MCF 10A (cell line): ENCODE results near the gene GNB1L. TPM values are rescaled to one million over a fixed set of nuclear protein-coding genes. Genes with fewer than 3 reads are reported as not detected.

Source experiments
- BruUV-seq: library from RNA; stranded (reverse); fragments of 400-500 nt; replicated peaks from 2 replicates; lab custom pipeline; 2021; lab: Mats Ljungman, UMichigan
- CTCF ChIA-PET: fragments of 300-600 bp; sonication (Branson Sonifier 250); formaldehyde crosslinking; extraction: SDS; loops from one replicate; lab custom pipeline; 2021; ENCODE audit warnings: antibody characterized with exemption, inconsistent platforms; lab: Yijun Ruan, JAX
- POLR2A ChIA-PET: fragments of 300-600, 350-650 bp; sonication (Branson Sonifier 250); formaldehyde crosslinking; extraction: SDS; loops from one replicate; lab custom pipeline; 2020; ENCODE audit warnings: antibody characterized with exemption, inconsistent platforms; lab: Yijun Ruan, JAX
- DNase-seq: peaks from one replicate; pipeline ENCODE4 v3.0.0-alpha.2; 2018; ENCODE audit not compliant: unreplicated experiment
- H3K27ac Mint-ChIP-seq: one replicate; pipeline ENCODE4 v1.8.0; 2022; ENCODE audit warnings: mild to moderate bottlenecking, low read depth, mixed read lengths; ENCODE audit not compliant: unreplicated experiment
- H3K27me3 Mint-ChIP-seq: one replicate; pipeline ENCODE4 v1.8.0; 2022; ENCODE audit warnings: mixed read lengths; ENCODE audit not compliant: insufficient read depth, unreplicated experiment
- H3K36me3 Mint-ChIP-seq: one replicate; pipeline ENCODE4 v1.8.0; 2022; ENCODE audit warnings: mild to moderate bottlenecking, moderate library complexity, mixed read lengths; ENCODE audit not compliant: insufficient read depth, unreplicated experiment
- H3K4me1 Mint-ChIP-seq: one replicate; pipeline ENCODE4 v1.8.0; 2022; ENCODE audit warnings: mixed read lengths; ENCODE audit not compliant: insufficient read depth, unreplicated experiment
- H3K4me3 Mint-ChIP-seq: one replicate; pipeline ENCODE4 v1.8.0; 2022; ENCODE audit warnings: mild to moderate bottlenecking, moderate library complexity, mixed read lengths; ENCODE audit not compliant: unreplicated experiment
- H3K9me3 Mint-ChIP-seq: one replicate; pipeline ENCODE4 v1.8.0; 2022; ENCODE audit warnings: mixed read lengths; ENCODE audit not compliant: unreplicated experiment
- intact Hi-C: fragments of 100-400 bp; cut with micrococcal nuclease; formaldehyde crosslinking; loops from 2 replicates; pipeline ENCODE4 v1.14.1; 2022
- total RNA-seq: library from RNA; stranded (reverse); gene quantifications from 2 replicates; pipeline ENCODE4 v1.2.3, GENCODE V29; 2022
- TF ChIP-seq, protein P1 (sequence below): fragments of 200-600 bp; IDR thresholded peaks from one replicate; pipeline ENCODE4 v1.8.0; 2022; ENCODE audit warnings: antibody characterized with exemption, mild to moderate bottlenecking; ENCODE audit not compliant: unreplicated experiment

GNB1L gene
- total RNA-seq, 1 experiment from 2014 or later = 4.3 TPM

DNA sequence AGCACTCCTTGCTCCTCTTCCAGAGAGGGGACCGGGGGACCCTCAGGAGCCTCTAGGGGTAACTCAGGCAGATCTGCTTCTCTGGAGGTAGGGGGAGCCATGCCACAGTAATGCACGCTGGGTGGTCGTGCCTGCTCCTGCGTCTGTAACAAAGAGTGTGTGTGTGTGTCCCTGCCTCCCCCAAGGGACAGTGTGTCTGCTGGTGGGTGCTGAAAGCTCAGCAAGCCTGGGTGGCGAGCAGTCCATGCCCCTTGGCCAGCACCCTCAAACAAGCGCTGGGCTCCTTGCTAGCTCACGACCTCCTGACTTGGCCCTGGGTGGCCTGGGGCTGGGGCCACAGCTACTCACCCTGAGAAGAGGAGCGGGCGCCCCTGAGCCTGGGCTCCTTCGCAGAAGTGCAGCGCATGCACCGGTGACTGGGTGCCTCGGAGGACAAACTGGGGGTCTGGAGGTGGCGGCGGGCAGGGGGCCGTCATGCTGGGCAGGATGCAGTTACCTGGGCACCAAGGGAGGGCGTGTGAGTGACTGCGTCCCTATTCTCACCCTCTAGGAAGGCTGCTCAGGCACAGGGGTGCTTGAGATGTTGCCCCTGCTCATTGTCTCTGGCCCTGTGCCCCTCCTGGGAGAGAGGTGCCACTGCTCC is 33.7 kb downstream of the GNB1L start:
- Mint-ChIP-seq H3K27me3 (no peaks in the 10 kb centered on the region), H3K9me3 (no peaks in the 10 kb centered on the region), H3K4me3 (no peak overlapping the region), H3K4me1 (peaks cover 11% of the 10 kb centered on the region), H3K36me3 (peaks cover 6% of the 10 kb centered on the region), H3K27ac (no peak overlapping the region)
- CTCF ChIA-PET = interaction anchor here (0.7 kb wide), 1 partner anchor 11 kb away, joined by 3 read pairs; no protein-coding TSS in a partner anchor
- intact Hi-C loops = no loop called here
- TF ChIP-seq, protein P1, sequence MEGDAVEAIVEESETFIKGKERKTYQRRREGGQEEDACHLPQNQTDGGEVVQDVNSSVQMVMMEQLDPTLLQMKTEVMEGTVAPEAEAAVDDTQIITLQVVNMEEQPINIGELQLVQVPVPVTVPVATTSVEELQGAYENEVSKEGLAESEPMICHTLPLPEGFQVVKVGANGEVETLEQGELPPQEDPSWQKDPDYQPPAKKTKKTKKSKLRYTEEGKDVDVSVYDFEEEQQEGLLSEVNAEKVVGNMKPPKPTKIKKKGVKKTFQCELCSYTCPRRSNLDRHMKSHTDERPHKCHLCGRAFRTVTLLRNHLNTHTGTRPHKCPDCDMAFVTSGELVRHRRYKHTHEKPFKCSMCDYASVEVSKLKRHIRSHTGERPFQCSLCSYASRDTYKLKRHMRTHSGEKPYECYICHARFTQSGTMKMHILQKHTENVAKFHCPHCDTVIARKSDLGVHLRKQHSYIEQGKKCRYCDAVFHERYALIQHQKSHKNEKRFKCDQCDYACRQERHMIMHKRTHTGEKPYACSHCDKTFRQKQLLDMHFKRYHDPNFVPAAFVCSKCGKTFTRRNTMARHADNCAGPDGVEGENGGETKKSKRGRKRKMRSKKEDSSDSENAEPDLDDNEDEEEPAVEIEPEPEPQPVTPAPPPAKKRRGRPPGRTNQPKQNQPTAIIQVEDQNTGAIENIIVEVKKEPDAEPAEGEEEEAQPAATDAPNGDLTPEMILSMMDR = no peak
- no TSS peak for BruUV-seq
- DNase-seq = no peak
- POLR2A ChIA-PET = interaction anchor here (3.1 kb wide), 1 partner anchor 14 kb away, joined by 17 read pairs; no protein-coding TSS in a partner anchor

DNA sequence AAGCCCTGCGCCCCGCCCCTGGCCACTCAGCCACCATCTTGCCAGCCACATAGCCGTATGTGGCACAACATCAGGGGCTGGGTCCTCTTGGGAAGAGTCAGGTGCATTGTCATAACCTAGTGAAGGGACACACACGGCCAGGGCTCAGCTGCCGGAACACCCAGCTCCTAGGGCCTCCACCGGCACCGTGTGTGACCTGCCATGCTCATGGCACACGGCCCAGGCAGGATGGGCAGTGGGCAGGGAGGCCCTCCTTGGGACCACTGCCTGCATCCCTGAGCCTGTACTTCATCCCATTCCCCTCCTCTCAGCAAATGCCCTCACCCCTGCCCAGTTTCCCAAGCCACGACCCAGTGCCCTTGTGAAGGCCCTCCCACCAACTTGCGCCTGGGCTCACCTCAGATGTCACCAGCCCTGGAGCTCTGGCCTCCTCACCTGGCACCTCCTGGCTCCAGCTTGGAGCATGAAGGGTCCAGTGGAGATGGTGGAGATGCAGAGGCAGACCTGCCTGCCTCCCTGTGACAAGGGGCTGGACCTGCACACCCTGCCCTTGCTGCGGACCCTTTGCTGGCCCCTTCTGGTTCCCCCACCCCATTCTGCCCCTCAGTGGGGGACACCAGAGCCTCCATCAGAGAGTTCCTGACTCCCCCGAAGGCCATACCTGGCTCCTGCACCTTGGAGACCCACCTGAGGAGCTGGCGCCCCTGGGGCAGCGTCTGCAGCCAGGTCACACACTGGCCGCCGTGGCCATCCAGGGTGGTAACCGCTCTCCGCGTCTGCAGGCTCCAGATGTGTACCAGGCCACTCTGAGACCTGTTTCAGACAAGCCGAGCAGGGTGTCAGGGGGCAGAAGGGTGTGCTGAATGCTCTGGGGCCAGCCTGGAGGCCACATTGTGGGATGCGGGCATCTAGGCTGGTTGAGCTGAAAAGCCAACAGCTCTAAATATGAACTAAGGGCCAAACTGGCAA is 34.5 kb downstream of the GNB1L start:
- H3K27ac Mint-ChIP-seq = no peak overlapping the region
- H3K27me3 Mint-ChIP-seq = no peaks in the 10 kb centered on the region
- TF ChIP-seq, protein P1 = no peak
- H3K36me3 Mint-ChIP-seq = peaks cover 6% of the 10 kb centered on the region
- no peak for DNase-seq
- peaks cover 13% of the 10 kb centered on the region for H3K4me1 Mint-ChIP-seq
- no peaks in the 10 kb centered on the region for H3K9me3 Mint-ChIP-seq
- CTCF ChIA-PET = no interaction called here
- no peak overlapping the region for H3K4me3 Mint-ChIP-seq
- BruUV-seq = no TSS peak
- intact Hi-C loops = no loop called here
- POLR2A ChIA-PET = interaction anchor here (1.1 to 3.1 kb wide), 2 partner anchors 13 to 14 kb away, joined by 5 to 17 read pairs; no protein-coding TSS in a partner anchor

DNA sequence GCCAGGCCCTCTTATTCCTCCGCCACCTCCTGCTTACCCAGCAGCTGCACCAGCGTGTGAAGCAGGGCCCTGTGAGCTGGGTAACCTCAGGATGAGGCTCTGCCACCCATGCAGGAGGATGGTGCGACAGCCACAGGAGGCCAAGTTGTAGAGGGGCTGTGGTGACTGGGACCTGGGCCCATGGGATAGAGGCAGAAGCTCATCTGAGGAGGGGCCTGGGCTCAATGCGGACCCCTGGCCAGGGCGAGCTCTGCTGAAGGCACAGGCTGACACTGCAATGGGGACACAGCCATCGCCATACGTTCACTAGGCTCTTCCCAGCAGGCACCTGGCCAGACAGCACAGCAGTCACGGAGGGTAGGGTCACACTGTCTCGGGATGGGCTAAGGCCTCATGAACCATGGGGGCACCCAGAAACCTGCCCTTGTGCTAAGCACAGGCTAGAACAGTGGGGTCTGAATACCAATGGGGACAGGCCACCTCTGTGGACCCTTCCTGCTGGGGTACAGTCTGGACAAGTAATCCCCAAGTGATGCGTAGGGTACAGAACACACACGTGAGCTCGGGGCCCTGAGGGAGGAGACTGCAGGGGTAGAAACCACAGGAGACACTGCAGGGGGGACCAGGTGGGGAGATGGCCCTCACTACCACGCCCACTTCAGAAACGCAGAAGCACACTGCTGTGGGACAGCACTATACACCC is 35.3 kb downstream of the GNB1L start:
- ChIA-PET POLR2A (interaction anchor here (1.1 to 1.2 kb wide), 2 partner anchors 11 to 13 kb away, joined by 5 to 6 read pairs; no protein-coding TSS in a partner anchor), CTCF (no interaction called here)
- no peak for DNase-seq
- peaks cover 13% of the 10 kb centered on the region for H3K4me1 Mint-ChIP-seq
- TF ChIP-seq, protein P1 = no peak
- BruUV-seq = no TSS peak
- H3K27ac Mint-ChIP-seq = no peak overlapping the region
- no peaks in the 10 kb centered on the region for H3K9me3 Mint-ChIP-seq
- H3K27me3 Mint-ChIP-seq = no peaks in the 10 kb centered on the region
- intact Hi-C loops = no loop called here
- no peak overlapping the region for H3K4me3 Mint-ChIP-seq
- peaks cover 11% of the 10 kb centered on the region for H3K36me3 Mint-ChIP-seq
